ENCODE results near the gene HSPB7.
"Not testable (repeated sequence)": the region's sequence is repeated elsewhere in the genome, so short reads cannot be mapped to it uniquely, and the experiment has no call there.

The HSPB7 gene

DNA sequence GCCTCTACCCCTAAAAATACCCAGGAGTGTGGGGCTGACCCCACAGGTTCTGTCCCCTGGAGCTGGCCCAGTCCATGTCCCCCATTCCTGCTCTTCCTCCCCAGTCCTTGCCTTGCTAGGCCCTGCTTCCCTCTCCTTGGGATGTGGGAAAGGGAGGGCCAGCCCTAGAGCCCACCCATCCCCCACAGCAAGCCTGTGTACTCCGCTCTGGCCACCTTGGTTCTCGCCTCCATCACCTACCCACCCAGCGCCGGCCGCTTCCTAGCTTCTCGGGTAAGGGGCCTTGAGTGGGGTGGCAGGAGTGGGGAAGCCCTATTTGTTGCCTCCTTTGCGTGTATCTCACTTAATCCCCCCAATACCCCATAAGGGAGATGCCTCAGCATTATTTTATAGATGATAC, 32.5 kb upstream of the HSPB7 start:
- DNase-seq (ENCODE audit: low read depth, low spot score): no peak

DNA sequence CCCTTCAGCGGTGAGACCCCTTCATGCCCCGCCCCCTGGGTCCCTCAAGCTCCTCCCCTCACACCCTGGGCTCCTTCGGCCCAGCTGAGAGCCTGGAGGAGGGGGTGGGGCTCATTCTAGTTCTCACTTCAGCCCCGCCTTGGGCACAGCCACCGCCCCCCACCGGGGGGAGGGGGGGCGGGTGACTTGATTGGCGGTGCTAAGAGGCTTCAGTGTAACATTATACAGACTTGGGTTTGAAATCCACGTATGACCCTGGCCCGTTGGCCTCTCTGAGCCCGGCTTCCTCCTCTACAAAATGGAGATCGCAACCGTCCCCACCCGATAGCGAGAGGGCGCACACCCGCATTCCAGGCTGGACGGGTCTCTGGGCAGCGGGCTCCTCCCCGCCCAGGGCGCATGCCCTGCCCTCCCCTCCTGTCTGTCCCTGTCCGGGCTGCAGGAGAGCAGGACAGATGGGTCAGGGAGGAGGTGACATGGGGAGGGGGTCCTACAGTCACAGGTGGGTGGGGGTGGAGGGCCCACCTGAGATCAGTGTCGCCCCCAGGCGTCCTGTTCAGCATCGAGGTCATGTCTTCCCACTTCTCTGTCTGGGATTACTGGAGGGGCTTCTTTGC, 30.8 kb upstream of the HSPB7 start:
- peak; percentile 80 for DNase-seq (ENCODE audit: low read depth, low spot score)

GRCh38 chr1:16047791-16048475, 30.1 kb upstream of the HSPB7 start:
- DNase-seq (ENCODE audit: low read depth, low spot score): no peak

DNA sequence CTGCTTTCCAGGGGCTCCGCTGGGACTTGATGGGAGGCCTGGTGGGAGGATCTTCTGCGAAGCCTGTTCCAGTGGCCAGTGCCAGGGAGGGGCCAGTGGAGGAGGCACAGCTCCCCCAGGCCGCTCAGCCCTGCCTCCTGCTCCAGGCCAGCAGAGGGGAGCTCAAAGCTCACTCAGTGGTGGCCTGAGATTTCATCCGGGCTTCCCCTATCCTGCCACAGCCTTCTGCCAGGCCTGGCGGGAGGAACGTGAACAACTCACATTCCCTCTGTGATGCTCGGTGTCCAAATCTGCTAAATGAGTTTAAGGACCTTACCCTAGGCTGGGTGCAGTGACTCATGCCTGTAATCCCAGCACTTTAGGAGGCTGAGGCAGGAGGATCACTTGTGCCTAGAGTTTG, 29.0 kb upstream of the HSPB7 start:
- peak; percentile 43 for DNase-seq (ENCODE audit: low read depth, low spot score)

DNA sequence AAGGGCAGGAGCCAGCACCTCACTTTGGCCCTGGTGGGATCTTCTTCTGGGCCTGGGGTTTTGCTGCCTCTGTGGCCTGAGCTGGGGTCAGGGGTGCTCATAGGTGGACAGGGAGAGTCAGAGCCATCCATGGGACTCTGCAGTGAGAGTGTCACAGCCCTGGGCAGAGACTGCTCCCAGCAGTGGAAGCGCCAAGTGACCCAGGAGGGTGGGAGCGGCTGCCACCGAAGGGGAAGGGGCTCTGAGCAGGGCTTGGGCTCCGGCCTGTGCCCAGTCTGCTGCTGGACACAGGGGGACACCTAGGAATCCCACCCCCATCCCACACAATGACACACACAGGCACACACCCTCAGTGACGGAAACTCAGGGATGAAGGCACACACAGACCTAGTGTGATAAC, 26.1 kb upstream of the HSPB7 start:
- DNase-seq (ENCODE audit: low read depth, low spot score): no peak

DNA sequence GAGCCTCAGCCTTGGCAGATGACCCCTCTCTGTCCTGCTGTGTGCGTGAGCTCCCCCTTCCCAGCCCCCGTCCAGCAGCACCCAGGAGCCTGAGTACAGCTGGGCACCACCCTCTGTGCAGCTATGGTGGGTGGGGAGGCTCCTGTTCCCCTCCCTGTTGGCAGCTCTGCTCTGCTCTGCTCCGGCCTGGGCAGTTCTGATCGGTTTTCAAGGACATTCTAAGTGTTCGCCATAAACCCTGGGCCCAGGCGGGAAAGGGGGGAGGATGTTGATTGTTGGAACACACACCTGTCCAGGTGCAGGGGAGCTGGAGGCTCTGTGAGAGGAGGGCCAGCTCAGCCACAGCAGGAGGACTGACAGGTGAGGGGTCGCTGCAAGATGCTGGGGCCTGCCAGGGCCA, 25.7 kb upstream of the HSPB7 start, which contains the start of gene CLCNKB:
CLCNKB (plus strand) TSS at position 262 of the 400 bp plus-strand sequence. CDS start 711 bp downstream, outside the sequence.
- DNase-seq (ENCODE audit: low read depth, low spot score): no peak

GRCh38 chr1:16042654-16043053, 24.8 kb upstream of the HSPB7 start:
- DNase-seq (ENCODE audit: low read depth, low spot score): not testable (repeated sequence)

DNA sequence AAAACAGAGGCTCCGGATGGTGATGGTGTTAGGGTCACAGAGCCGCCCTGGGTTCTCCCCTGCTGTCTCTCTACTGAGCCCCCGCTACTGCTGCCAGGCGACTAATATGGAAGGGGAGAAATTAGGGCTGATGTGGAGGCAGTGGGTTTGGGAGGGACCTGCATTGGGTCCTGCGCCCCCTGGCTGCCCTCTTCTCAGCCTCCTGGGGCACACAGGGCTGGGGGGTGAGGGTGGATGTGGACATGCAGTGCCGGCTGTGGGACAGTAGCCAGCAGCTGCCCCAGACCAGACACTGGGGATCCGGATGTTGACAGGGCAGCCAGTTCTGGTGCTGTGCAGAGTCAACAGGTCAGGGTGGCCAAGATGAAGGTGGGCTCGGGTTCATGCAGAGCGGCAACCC, 24.3 kb upstream of the HSPB7 start:
- no peak for DNase-seq (ENCODE audit: low read depth, low spot score)

DNA sequence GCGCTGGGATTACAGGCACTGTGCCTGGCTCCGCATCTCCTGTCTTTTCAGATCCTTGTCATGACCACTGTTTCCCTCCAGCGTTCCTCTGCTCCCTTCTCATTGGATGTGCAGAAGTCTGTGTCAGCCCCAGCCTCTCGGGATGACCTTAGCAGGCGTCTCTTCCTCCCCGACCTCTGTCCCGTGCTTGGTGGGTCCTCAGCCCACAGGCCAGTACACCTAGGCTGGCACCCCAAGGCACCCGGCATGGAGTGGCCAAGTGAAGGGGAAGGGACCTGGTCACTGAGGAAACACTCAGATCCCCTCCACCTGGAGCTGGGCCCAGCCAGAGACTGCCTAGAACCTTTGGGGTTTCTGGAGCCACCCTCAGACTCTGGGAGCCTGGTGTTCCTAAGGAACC, 23.4 kb upstream of the HSPB7 start:
- no peak for DNase-seq (ENCODE audit: low read depth, low spot score)

DNA sequence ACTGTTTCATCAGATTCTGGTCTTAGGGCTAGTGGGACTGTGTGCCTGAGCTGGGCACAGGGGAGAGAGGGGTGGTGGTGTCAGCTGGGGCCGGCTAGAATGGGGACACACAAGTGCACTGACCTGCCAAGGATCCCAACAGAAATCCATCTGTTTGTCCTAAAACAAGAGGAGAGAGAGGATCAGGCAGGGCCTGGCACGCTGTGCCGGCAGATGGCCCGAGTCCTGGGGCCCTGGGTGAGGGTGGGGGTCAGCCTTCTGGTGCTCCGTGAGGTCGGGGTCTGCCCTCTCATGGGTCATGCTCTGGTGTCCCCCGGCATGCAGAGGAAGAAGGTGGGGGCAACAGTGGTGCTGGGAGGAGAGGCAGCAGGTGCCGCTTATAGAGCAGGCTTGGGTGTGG, 22.0 kb upstream of the HSPB7 start:
- not testable (repeated sequence) for DNase-seq (ENCODE audit: low read depth, low spot score)

- DNase-seq (ENCODE audit: low read depth, low spot score): no peak
Measured at GRCh38 chr1:16038620-16038912, 20.7 kb upstream of the HSPB7 start.

- not testable (repeated sequence) for DNase-seq (ENCODE audit: low read depth, low spot score)
Measured at GRCh38 chr1:16036461-16036860, 18.6 kb upstream of the HSPB7 start.

GRCh38 chr1:16033103-16033632, 15.3 kb upstream of the HSPB7 start:
- not testable (repeated sequence) for DNase-seq (ENCODE audit: low read depth, low spot score)

- peak; percentile 94 for DNase-seq (ENCODE audit: low read depth, low spot score)
Measured at GRCh38 chr1:16032388-16033102, 14.7 kb upstream of the HSPB7 start.

DNA sequence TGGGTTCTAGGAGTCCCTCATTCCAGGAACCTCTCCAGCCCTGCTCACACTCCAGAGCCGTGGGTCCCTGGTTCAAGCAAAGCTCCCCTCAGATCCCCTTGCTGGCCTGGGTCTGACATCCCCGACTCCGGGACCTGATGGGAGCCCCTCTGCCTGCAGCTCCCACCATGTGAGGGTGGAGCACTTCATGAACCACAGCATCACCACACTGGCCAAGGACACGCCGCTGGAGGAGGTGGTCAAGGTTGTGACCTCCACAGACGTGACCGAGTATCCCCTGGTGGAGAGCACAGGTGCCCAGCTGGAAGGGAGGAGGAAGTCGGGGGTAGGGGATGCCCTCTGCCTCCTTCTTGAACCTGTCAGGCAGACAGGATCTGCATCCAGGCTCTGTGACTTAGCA, 13.7 kb upstream of the HSPB7 start:
- DNase-seq (ENCODE audit: low read depth, low spot score): no peak

DNA sequence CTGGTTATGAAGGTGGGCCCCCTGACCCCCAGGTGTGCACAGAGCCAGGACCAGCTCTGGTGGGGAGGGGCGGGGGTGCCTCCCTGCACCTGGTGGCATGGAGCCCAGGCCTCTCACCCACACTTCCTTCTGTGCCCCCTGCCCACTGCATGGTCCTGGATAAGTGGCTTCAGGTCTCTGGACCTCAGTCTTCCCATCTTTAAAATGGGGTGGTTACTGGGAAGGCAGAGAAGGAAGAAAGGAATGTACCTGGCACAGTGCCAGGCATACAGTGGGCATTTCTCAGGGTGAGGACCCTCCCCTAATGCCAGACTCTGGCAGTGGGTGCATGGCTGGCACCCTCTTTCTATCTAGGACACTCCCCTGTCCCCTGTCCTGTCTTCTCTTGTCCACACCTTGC, 11.4 kb upstream of the HSPB7 start:
- DNase-seq (ENCODE audit: low read depth, low spot score): no peak

DNA sequence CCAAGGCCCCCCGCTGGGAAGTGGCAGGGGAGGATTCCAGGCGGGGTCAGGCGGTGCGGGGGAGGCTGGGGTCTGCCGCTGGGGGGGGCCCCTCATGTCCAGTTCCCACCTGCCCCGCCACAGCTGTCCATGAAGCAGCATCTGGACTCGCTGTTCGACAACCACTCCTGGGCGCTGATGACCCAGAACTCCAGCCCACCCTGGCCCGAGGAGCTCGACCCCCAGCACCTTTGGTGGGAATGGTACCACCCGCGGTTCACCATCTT, 11.1 kb upstream of the HSPB7 start:
- DNase-seq (ENCODE audit: low read depth, low spot score): not testable (repeated sequence)

GRCh38 chr1:16028237-16029002, 10.6 kb upstream of the HSPB7 start:
- no peak for DNase-seq (ENCODE audit: low read depth, low spot score)

- peak; percentile 38 for DNase-seq (ENCODE audit: low read depth, low spot score)
Measured at GRCh38 chr1:16026723-16027484, 9.1 kb upstream of the HSPB7 start.

GRCh38 chr1:16026302-16026701, 8.5 kb upstream of the HSPB7 start:
- DNase-seq (ENCODE audit: low read depth, low spot score): not testable (repeated sequence)

DNA sequence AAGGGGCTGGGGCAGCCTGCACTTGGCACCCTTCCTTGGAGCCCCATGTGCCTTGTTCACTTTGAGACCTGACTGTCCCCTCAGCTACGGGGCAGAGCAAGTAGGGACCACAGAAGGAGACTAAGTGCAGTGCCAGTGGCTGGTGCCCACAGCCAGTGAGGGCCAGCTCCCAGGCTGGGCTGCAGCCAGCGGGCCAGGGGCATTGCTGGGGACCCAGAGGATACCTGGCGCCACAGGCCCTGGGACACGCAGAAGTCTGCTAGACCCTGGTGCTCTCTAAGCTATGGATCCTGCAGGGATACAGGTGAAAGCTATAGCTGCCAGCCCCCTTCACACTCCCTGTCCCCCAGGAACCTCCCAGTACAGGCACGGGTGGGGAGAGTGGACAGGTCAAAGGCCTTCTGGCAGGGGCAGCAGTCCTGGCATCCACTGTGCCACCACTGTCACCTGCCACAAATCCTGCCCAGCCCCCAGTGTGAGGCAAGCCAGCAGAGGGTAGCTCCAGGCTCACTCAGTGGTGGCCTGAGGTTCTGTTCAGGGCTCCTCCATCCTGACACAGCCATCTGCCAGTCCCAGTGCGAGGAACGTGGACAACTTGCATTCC, 5.3 kb upstream of the HSPB7 start:
- no peak for DNase-seq (ENCODE audit: low read depth, low spot score)
